K562 (cell line): ENCODE results near the gene RINT1. TPM values are rescaled to one million over a fixed set of nuclear protein-coding genes. Genes with fewer than 3 reads are reported as not detected.

Source experiments
- ATAC-seq: fragments of 200-7000 bp; cut with Tn5 transposase; 3 replicates; pipeline ENCODE4 v1.9.1; 2020; ENCODE audit warnings: moderate library complexity
- BruUV-seq: library from RNA; stranded (reverse); fragments of 400-500 nt; replicated peaks from 2 replicates; lab custom pipeline; 2021; lab: Mats Ljungman, UMichigan
- CTCF ChIA-PET: fragments of 300-600 bp; formaldehyde crosslinking; extraction: SDS; loops from one replicate; lab custom pipeline; 2021; ENCODE audit warnings: low intra/inter-chr PET ratio; lab: Yijun Ruan, JAX
- POLR2A ChIA-PET: fragments of 300-600, 350-650 bp; sonication (Branson Sonifier 250); formaldehyde crosslinking; extraction: SDS; loops from one replicate; lab custom pipeline; 2021; ENCODE audit warnings: antibody characterized with exemption, inconsistent platforms; lab: Yijun Ruan, JAX
- DNase-seq, 4 experiments: peaks; one replicate each; pipeline versions ENCODE4 v3.0.0 to v3.0.0-alpha.2; 2011 to 2018; ENCODE audit warnings: low spot score in 3 of 4, mixed read lengths in 3 of 4; ENCODE audit errors: extremely low read depth in 1 of 4
- FAIRE-seq: peaks from 2 replicates; lab custom pipeline; 2011; peaks lifted over from hg19 to GRCh38; lab: Jason Lieb, UNC
- H2AFZ ChIP-seq: 2 replicates; pipeline ENCODE4 v1.6.0; 2011; ENCODE audit warnings: low read depth, low read length, control low read depth, inconsistent platforms
- H3K27ac ChIP-seq: fragments of 200-600 bp; 3 replicates; pipeline ENCODE4 v1.8.0; 2011; ENCODE audit warnings: low read depth, mild to moderate bottlenecking, control low read depth, inconsistent platforms, low read length, moderate library complexity, mixed read lengths; ENCODE audit errors: extremely low read depth
- H3K27me3 ChIP-seq, 2 experiments: fragments of 300-600 bp in 1 of 2; 2 replicates in 1 of 2; 3 replicates in 1 of 2; pipeline versions ENCODE4 v1.6.0 to v1.8.0; 2011; ENCODE audit warnings: inconsistent platforms in 2 of 2, low read length in 2 of 2, mild to moderate bottlenecking in 1 of 2, mixed read lengths in 1 of 2, moderate library complexity in 1 of 2; ENCODE audit not compliant: control insufficient read depth in 2 of 2, insufficient read depth in 2 of 2
- H3K36me3 ChIP-seq: fragments of 300-600 bp; 3 replicates; pipeline ENCODE4 v1.8.0; 2011; ENCODE audit warnings: mild to moderate bottlenecking, low read length, inconsistent platforms; ENCODE audit not compliant: control insufficient read depth, insufficient read depth
- H3K4me1 ChIP-seq, 2 experiments: fragments of 200-600 bp in 1 of 2; replicated peaks in 1 of 2; 2 replicates in 1 of 2; 3 replicates in 1 of 2; pipeline versions ENCODE4 v1.5.1 to v1.8.0; 2011; ENCODE audit warnings: inconsistent platforms in 2 of 2, low read length in 2 of 2, mild to moderate bottlenecking in 1 of 2, mixed read lengths in 1 of 2, moderate library complexity in 1 of 2; ENCODE audit not compliant: control insufficient read depth in 2 of 2, insufficient read depth in 2 of 2
- H3K4me2 ChIP-seq: 2 replicates; pipeline ENCODE4 v1.6.1; 2011; ENCODE audit warnings: low read length, control low read depth, inconsistent platforms, mixed read lengths; ENCODE audit not compliant: insufficient read depth
- H3K4me3 ChIP-seq: fragments of 200-600 bp; sonication (generic), shearing (Covaris generic); 2 replicates; pipeline ENCODE4 v1.5.1; 2016; ENCODE audit warnings: control low read depth, inconsistent platforms
- H3K79me2 ChIP-seq: fragments of 200-600 bp; 3 replicates; pipeline ENCODE4 v1.8.0; 2011; ENCODE audit warnings: low read length, inconsistent platforms; ENCODE audit not compliant: control insufficient read depth, insufficient read depth
- H3K9ac ChIP-seq, 2 experiments: 2 replicates each; pipeline versions ENCODE4 v1.6.0 to v1.6.1; 2011; ENCODE audit warnings: low read depth in 2 of 2, low read length in 2 of 2, control low read depth in 1 of 2, inconsistent platforms in 1 of 2, mild to moderate bottlenecking in 1 of 2, mixed read lengths in 1 of 2; ENCODE audit not compliant: insufficient read depth in 1 of 2
- H3K9me1 ChIP-seq: one replicate; pipeline ENCODE4 v1.6.0; 2011; ENCODE audit warnings: inconsistent platforms, mild to moderate bottlenecking, low read length, moderate library complexity; ENCODE audit not compliant: control insufficient read depth, insufficient read depth
- H3K9me3 ChIP-seq: replicated peaks from 2 replicates; pipeline ENCODE4 v1.5.1; 2011; ENCODE audit warnings: low read depth, low read length, inconsistent platforms; ENCODE audit not compliant: control insufficient read depth, insufficient read depth
- H4K20me1 ChIP-seq: replicated peaks from 2 replicates; pipeline ENCODE4 v1.6.1; 2011; ENCODE audit warnings: low read length, inconsistent platforms, mixed read lengths; ENCODE audit not compliant: control insufficient read depth, insufficient read depth
- CEBPG ChIP-seq, 3 experiments: fragments of 200-800 bp in 1 of 3; sonication (Bioruptor generic) in 1 of 3; sonication (generic) in 1 of 3; formaldehyde crosslinking in 1 of 3; IDR thresholded peaks in 2 of 3; conservative IDR thresholded peaks in 1 of 3; 2 replicates each; pipeline versions ENCODE4 v1.6.1 to v1.8.0; 2016 to 2022; ENCODE audit warnings: missing compliant biosample characterization in 2 of 3, missing genetic modification characterization in 2 of 3, mild to moderate bottlenecking in 1 of 3, missing genetic modification reagents in 1 of 3
- HEY1 ChIP-seq: fragments of 250-450 bp; sonication (Bioruptor Pico); IDR thresholded peaks from 2 replicates; pipeline ENCODE4 v1.5.0; 2020; ENCODE audit warnings: mild to moderate bottlenecking, moderate library complexity, borderline replicate concordance
- HNRNPUL1 ChIP-seq: fragments of 200-400 bp; formaldehyde crosslinking; IDR thresholded peaks from 2 replicates; pipeline ENCODE4 v1.6.1; 2017; ENCODE audit warnings: low read length
- KDM4B ChIP-seq, 2 experiments: fragments of 450-650 bp in 1 of 2; sonication (generic) in 1 of 2; IDR thresholded peaks; 2 replicates each; pipeline ENCODE4 v1.6.1; 2016 to 2017; ENCODE audit warnings: borderline replicate concordance in 2 of 2, antibody characterized with exemption in 1 of 2, low read depth in 1 of 2, mild to moderate bottlenecking in 1 of 2
- OTX1 ChIP-seq: fragments of 450-650 bp; formaldehyde crosslinking; IDR thresholded peaks from 2 replicates; pipeline ENCODE4 v1.4.0; 2022; ENCODE audit warnings: mild to moderate bottlenecking
- PHF8 ChIP-seq: fragments of 200-600 bp; sonication (generic); IDR thresholded peaks from 2 replicates; pipeline ENCODE4 v1.6.1; 2012; ENCODE audit warnings: mixed run types, mild to moderate bottlenecking, inconsistent platforms, low read length, moderate library complexity, borderline replicate concordance
- POLR2G ChIP-seq: fragments of 200-400 bp; formaldehyde crosslinking; IDR thresholded peaks from 2 replicates; pipeline ENCODE4 v1.6.1; 2017; ENCODE audit warnings: low read depth, mild to moderate bottlenecking, antibody characterized with exemption, low read length, moderate library complexity
- TAF15 ChIP-seq: fragments of 200-400 bp; formaldehyde crosslinking; IDR thresholded peaks from 2 replicates; pipeline ENCODE4 v1.6.1; 2017; ENCODE audit warnings: mild to moderate bottlenecking, low read depth, low read length, moderate library complexity
- WGBS: fragments of 100-300 bp; shearing (Covaris generic); methylation state at CpG from one replicate; pipeline ENCODE4 v1.1.6; 2016; ENCODE audit warnings: low coverage, mixed read lengths; ENCODE audit not compliant: insufficient coverage; ENCODE audit errors: missing lambda C conversion rate; 5-methylcytosine and 5-hydroxymethylcytosine counted together
- in situ Hi-C: fragments of 300-500 bp; cut with MboI; formaldehyde crosslinking; loops from 4 replicates; pipeline ENCODE4 v1.15.0; 2018; ENCODE audit warnings: inconsistent platforms, mixed read lengths
- intact Hi-C: fragments of 100-400 bp; cut with micrococcal nuclease; formaldehyde crosslinking; loops from 2 replicates; pipeline ENCODE4 v1.14.2; 2022
- polyA plus RNA-seq, 8 experiments: library from polyadenylated mRNA; depleted of rRNA in 4 of 8; stranded (reverse) in 5 of 8; unstranded in 3 of 8; fragments of >200 nt; fragmentation: Nextera tagmentation in 2 of 8; fragmentation: Illumina TruSeq in 1 of 8; extraction: Ambion mirVana in 2 of 8; extraction: Trizol in 1 of 8; gene quantifications; 2 replicates each; pipeline versions ENCODE4 v1.2.1 to v1.2.3, GENCODE V29; 2011 to 2014; ENCODE audit warnings: inconsistent platforms in 1 of 8, missing spikeins in 1 of 8
- total RNA-seq, 7 experiments: library from RNA; depleted of rRNA in 6 of 7; stranded (reverse); fragments of >200 nt in 6 of 7; fragmentation: Illumina TruSeq in 2 of 7; extraction: Trizol in 2 of 7; gene quantifications; 2 replicates each; pipeline versions ENCODE4 v1.2.1 to v1.2.3, GENCODE V29; 2011 to 2021; ENCODE audit warnings: low replicate concordance in 1 of 7
- TF ChIP-seq, protein P1 (sequence below), 2 experiments: IDR thresholded peaks; 2 replicates each; pipeline ENCODE4 v1.6.1; 2011; ENCODE audit warnings: borderline replicate concordance in 1 of 2, control low read depth in 1 of 2, low read depth in 1 of 2, low read length in 1 of 2, mild to moderate bottlenecking in 1 of 2, mixed read lengths in 1 of 2, moderate library complexity in 1 of 2; ENCODE audit not compliant: insufficient read depth in 1 of 2, insufficient read length in 1 of 2, poor library complexity in 1 of 2, severe bottlenecking in 1 of 2; ENCODE audit errors: extremely low read depth in 1 of 2
- TF ChIP-seq, protein P2 (sequence below): fragments of 250-450 bp; sonication (Bioruptor Pico); IDR thresholded peaks from 2 replicates; pipeline ENCODE4 v1.8.0; 2021; ENCODE audit warnings: moderate library complexity, mild to moderate bottlenecking, inconsistent platforms

Gene RINT1
- total and polyA plus RNA-seq, 9 of the 15 experiments (the other 6 are each of a cell fraction or from before 2014, with no cell fraction given) = 21.3 to 74.3 (median 27.4) TPM

DNA sequence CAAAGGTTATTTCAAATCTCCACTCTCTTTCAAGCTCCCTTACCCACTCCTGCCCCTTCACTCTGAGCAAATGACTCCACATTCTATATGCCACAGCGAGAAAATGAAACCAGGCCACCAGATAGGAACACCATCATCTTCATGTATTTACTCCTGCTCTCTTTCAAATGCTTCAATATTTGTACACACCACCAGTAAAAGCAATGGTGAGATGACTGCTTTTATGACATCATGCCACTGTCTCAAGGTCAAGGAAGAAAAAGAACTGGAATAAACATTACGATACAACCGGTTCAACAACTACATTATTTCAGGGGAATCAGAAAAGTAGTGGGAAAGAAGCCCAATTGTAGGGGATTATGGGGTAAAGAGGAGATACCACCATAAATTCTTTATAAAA lies 42.6 kb upstream of the RINT1 start:
- H3K9me3 ChIP-seq = no peaks in the 10 kb centered on the region
- H3K27me3 ChIP-seq = no peaks in the 10 kb centered on the region
- ATAC-seq = no peak
- in situ Hi-C loops (no loop called here), intact Hi-C loops (no loop called here)
- no peak for FAIRE-seq
- CTCF ChIA-PET = interaction anchor here (2.3 kb wide), 1 partner anchor 336 kb away, joined by 7 read pairs; no protein-coding TSS in a partner anchor
- no peak overlapping the region for H3K4me2 ChIP-seq
- no peak overlapping the region for H3K27ac ChIP-seq
- peaks cover 6% of the 10 kb centered on the region; the same call in 1 of the 3 replicates for H3K79me2 ChIP-seq
- no peak for TF ChIP-seq HEY1 (CRISPR knock-in tag)
- TF ChIP-seq PHF8 = no peak
- no peak for TF ChIP-seq KDM4B (IDR thresholded peaks at IDR 0.05; ENCODE audit: borderline replicate concordance in 2 of 2, low read depth in 1 of 2)
- no peak for TF ChIP-seq TAF15
- TF ChIP-seq, protein P1, sequence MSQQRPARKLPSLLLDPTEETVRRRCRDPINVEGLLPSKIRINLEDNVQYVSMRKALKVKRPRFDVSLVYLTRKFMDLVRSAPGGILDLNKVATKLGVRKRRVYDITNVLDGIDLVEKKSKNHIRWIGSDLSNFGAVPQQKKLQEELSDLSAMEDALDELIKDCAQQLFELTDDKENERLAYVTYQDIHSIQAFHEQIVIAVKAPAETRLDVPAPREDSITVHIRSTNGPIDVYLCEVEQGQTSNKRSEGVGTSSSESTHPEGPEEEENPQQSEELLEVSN (IDR thresholded peaks at IDR 0.05; ENCODE audit: borderline replicate concordance in 1 of 2, extremely low read depth in 1 of 2, insufficient read depth in 1 of 2, insufficient read length in 1 of 2, low read depth in 1 of 2, low read length in 1 of 2, poor library complexity in 1 of 2, severe bottlenecking in 1 of 2) = no peak
- TF ChIP-seq HNRNPUL1 = no peak
- TF ChIP-seq, protein P2, sequence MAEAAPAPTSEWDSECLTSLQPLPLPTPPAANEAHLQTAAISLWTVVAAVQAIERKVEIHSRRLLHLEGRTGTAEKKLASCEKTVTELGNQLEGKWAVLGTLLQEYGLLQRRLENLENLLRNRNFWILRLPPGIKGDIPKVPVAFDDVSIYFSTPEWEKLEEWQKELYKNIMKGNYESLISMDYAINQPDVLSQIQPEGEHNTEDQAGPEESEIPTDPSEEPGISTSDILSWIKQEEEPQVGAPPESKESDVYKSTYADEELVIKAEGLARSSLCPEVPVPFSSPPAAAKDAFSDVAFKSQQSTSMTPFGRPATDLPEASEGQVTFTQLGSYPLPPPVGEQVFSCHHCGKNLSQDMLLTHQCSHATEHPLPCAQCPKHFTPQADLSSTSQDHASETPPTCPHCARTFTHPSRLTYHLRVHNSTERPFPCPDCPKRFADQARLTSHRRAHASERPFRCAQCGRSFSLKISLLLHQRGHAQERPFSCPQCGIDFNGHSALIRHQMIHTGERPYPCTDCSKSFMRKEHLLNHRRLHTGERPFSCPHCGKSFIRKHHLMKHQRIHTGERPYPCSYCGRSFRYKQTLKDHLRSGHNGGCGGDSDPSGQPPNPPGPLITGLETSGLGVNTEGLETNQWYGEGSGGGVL = no peak
- TF ChIP-seq CEBPG (CRISPR knock-in tag; IDR thresholded peaks at IDR 0.05) = no peak
- TF ChIP-seq CEBPG (tag; conservative IDR thresholded peaks at IDR 0.05 in 1 of 2, IDR thresholded peaks at IDR 0.05 in 1 of 2) = no peak
- no peak for TF ChIP-seq POLR2G
- no peak for TF ChIP-seq OTX1 (CRISPR knock-in tag)
- no peak overlapping the region for H3K9ac ChIP-seq
- no peak for DNase-seq
- peaks cover 0 to 10% of the 10 kb centered on the region in 2 experiments; a peak in 2 of 5 replicates for H3K4me1 ChIP-seq
- peaks cover 79% of the 10 kb centered on the region for H3K36me3 ChIP-seq
- WGBS = 92% methylated on average over 3 of the region's 3 CpGs
- POLR2A ChIA-PET = no interaction called here
- no peaks in the 10 kb centered on the region for H4K20me1 ChIP-seq
- no peak overlapping the region for H3K4me3 ChIP-seq
- H3K9me1 ChIP-seq = no peaks in the 10 kb centered on the region
- H2AFZ ChIP-seq = no peak overlapping the region
- no TSS peak for BruUV-seq
